ENCODE measurements around the gene PDE7B.
"Not testable (repeated sequence)": the region's sequence is repeated elsewhere in the genome, so short reads cannot be mapped to it uniquely, and the experiment has no call there.

Gene PDE7B

DNA sequence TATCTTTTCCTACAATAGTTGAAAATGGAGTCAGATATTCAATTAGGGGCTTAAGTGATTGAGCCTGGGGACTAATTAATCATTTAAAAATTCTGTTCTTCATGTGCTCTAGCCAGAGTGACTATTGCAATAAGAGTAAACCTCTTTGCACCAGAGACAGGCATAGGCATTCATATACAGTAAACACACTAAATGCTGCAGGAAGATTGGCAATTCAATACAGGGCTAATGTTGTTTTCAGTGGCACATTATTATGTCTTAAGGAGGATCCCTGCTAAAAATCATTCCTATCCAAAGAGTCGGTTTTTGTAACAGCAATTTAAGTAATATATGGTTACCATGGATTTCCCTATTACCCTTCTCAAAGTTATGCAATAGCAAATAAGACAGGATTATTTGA lies 1.2 kb downstream of the PDE7B start:
- no peak for DNase-seq

- no peak for DNase-seq
These were observed 1.7 kb downstream of the PDE7B start for GRCh38 chr6:135853227-135853626.

- no peak for DNase-seq
These were observed 2.5 kb downstream of the PDE7B start for GRCh38 chr6:135853986-135854385.

DNA sequence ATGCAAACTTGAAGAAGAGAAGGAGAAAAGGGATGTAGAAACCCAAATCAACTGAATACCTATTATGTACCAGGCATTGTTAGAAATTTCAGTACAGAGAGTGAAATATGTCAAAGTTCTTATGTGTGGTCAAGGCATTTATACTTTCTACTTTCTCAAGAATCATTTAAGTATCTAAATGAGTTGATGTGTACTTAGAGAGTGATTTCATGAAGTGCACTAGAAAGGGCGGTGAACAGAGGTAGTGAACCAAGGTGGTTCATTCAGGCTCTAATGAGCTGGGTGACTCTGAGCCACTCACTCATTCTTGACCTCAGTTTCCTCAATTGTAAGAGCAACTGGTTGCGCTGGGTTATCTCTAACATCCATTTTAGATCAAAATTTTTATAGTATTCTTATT lies 3.3 kb downstream of the PDE7B start:
- no peak for DNase-seq

GRCh38 chr6:135858931-135859330 lies 7.4 kb downstream of the PDE7B start:
- DNase-seq = no peak

GRCh38 chr6:135860361-135860760 lies 8.9 kb downstream of the PDE7B start:
- DNase-seq = no peak

DNA sequence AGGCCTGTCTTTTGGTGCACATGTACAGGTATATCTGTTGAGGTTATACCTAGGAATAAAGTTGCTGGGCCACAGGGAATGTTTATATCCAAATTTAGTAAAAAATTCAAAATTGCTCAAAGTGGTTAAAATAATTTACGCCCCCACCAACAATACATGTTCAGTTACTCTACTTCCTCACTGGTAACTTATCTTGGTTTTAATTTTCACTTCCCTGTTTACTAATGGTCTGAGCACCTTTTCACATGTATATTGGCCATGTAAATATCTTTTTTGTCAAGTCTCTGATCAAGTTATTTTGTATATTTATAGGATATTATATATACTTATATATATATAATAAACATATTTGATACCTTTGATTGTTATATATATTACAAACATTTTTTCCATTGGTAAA lies 9.7 kb downstream of the PDE7B start:
- no peak for DNase-seq

GRCh38 chr6:135864929-135865328 lies 13.4 kb downstream of the PDE7B start:
- not testable (repeated sequence) for DNase-seq

DNA sequence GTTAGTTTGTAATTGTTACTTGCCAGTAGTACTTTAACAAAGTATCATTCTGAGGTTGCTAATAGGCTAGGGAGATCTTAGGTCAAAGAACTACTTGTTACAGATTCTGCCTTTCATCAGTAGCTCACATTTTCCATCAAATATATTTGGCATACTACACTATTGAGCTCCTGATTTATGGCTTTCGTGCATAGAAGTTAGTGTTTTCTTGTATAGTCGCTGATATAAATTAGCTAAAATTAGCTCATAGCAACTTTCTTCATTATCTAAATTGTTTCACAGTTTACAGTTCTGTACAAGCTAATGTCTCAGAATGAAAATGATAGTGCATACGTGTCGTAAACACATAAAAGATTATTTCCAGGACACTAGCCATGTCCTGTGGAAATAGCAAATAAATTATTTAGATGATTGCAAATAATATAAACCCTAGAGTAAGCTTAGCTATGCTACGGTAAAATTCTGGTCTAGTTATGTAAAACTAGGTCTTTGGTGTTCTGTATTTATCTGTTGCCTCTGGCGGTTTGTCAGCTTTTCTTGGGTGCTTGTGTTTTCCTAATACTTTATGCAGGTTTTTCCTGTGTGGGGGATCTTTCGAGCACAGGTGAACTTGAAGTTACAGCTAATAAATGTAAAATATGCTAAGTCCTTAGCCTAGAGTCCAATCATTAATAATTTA lies 15.1 kb downstream of the PDE7B start:
- no peak for DNase-seq

DNA sequence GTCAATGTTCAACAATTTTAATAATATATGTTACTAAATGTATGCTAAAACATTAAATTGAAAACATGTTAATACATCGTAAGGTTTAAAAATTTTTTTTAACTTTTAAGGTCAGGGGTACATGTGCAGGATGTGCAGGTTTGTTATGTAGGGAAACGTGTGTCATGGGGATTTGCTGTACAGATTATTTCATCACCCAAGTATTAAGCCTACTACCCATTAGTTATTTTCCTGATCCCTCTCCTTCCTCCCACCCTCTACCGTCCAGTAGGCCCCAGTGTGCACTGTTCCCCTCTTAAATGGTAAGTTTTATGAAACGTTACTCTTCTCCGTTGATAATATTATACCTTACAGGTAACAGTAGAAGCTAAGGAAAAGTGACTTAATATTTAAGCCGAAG lies 15.8 kb downstream of the PDE7B start:
- DNase-seq = no peak

- no peak for DNase-seq
These were observed 18.4 kb downstream of the PDE7B start for GRCh38 chr6:135869857-135870256.

GRCh38 chr6:135870722-135871121 lies 19.2 kb downstream of the PDE7B start:
- no peak for DNase-seq

DNA sequence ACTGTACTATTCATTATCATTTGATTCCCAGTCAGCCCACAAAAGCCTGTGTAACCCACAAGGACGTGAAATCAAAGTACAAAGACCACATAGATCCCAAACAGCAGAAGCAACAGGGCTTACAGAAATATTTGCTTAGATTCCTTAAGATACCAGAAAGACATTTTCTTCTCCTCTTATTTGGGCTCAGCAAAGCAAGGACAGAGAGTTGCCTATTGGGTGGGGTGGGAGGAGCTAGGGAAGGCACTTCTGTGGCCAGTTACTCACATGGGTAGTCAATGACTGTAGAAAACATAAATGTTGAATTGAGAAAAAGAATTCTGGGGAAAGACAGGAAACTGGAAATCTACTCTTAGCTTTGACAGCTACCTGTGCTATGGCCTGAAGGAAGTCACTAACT lies 19.8 kb downstream of the PDE7B start:
- DNase-seq = no peak

DNA sequence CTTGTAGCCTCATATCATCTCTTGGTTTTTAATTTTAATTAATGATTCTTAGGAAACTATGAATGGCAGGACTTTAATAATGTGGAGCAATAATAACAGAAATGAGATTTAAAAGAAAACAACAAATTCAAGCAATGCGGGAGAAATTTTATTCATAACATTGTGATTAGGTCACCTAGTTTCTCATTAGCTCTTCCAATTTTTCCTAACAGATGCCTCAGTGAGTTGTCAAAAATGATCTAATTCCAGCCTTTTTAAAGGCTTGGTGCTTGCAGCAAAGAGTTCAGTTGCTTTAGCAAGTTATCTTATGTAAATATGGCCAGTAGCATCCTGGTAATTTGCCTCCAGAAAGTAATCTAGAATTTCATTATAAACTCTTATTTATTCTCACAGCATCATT lies 20.4 kb downstream of the PDE7B start:
- DNase-seq = no peak

DNA sequence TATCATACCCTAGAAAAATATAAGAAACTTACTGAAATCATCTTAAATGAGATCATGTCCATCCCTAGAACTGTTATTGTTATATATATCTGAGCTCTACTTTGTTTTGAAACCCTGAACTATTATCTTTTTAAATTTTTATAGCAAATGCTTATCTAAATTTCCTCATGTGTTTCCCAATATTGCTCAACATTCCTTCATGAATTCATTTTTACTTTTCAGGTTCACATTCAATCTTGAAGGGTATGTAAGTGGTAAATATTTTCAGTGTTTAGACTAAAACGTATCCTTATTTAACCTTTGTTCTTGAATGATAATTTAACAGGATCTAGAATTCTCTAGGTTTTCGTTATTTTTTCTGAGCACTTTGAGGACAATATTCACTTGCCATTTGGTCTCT lies 23.9 kb downstream of the PDE7B start:
- no peak for DNase-seq

DNA sequence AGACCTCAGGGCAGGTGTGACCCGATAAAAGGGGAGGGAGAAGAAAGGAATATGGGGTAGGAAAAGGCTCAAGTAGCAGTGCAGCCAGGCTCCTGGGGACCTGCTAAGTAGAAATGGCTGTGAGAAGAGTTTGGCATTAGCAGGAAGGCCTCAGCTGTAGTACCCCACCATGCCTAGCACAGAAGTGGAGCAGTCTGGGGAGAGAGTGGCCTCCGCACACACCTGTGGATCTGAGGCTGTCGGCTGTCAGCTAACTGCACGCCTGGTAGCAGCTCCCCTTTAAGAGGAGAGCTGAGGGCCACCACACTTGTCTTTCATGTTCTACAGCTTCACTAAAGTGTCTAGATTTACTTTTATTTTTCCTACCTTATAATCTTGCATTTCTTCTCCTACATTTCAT lies 24.6 kb downstream of the PDE7B start:
- DNase-seq = no peak

- DNase-seq = no peak
These were observed 26.2 kb downstream of the PDE7B start for GRCh38 chr6:135877666-135878065.

DNA sequence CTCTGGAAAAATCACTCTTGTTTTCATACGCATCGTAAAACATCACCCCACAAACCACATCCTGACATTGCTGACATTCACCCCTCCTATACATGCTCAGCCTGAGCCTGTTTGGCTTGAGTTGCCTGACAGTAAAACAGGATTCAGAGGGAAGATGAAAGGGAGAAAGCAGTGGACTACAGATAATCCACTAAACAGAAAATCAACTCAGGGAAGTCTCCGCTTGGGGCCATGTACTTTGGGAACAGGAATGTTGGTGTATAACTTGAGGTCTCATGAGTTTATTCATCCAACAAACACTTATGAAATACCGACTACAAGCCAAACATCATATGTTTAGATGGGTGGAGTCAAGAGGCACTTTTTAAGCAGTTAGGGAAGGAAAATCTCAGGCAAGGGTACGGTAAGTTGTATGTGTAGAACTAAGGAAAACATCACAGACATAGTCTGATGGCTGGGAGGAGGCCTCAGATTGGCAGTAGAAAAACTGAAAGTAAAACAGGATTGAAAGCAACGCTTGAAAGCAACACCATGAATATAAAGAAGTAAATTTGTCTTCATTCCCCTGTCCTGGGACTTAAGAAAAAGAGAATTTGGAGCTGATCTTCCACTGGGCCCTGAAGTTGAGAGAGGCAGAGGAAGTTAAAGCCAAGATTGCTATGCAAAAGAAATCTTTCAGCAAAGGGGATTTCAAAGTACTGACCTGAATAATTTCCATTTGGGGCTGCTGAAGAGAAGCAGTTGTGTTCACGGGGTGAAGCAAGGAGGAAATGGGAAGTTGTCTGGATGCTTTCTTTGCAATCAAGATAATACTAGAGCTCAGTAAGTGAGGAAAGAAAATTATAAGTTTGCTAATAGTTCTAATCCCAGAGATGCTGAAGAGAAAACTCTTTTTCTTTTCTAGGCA lies 28.8 kb downstream of the PDE7B start:
- peak; percentile 68 for DNase-seq

GRCh38 chr6:135883045-135883444 lies 31.5 kb downstream of the PDE7B start:
- no peak for DNase-seq

DNA sequence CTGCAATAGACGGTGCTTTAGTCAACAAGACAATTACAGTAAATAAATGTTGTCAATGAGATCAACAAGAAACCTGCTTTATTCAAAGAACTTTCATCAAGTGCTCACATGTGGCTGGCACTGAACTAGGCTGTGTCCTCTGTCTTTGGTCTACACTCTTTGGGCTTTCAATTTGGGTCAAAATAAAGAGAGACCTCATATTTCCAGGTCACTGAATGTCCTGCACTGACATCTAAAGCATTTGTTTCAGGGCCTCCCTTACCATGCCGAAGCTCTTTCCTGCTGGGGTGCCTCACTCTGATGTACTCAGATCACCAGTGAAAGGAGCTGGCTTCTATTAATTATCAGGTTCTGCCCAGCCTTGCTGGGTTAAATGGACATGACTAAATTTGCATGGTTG lies 32.0 kb downstream of the PDE7B start:
- DNase-seq = no peak

GRCh38 chr6:135884136-135884535 lies 32.6 kb downstream of the PDE7B start:
- DNase-seq = no peak

GRCh38 chr6:135887069-135887468 lies 35.6 kb downstream of the PDE7B start:
- DNase-seq = no peak

GRCh38 chr6:135888818-135889217 lies 37.3 kb downstream of the PDE7B start:
- no peak for DNase-seq

- DNase-seq = no peak
These were observed 39.4 kb downstream of the PDE7B start for GRCh38 chr6:135890876-135891275.

- DNase-seq = no peak
These were observed 40.2 kb downstream of the PDE7B start for GRCh38 chr6:135891710-135892109.

Data from activated effector memory CD4-positive, alpha-beta T cell treated with anti-CD3 and anti-CD28 coated beads, Interleukin-2, amount 50 U/mL, for 16 hours (primary cell).